ENCODE results near the gene MRE11. TPM values are rescaled to one million over a fixed set of nuclear protein-coding genes. Genes with fewer than 3 reads are reported as not detected.
A peak's percentile ranks its signal among the peaks of the same experiment; 100 is the strongest.

The MRE11 gene
- total RNA-seq, 1 donor from 2014 or later: 14.1 TPM

DNA sequence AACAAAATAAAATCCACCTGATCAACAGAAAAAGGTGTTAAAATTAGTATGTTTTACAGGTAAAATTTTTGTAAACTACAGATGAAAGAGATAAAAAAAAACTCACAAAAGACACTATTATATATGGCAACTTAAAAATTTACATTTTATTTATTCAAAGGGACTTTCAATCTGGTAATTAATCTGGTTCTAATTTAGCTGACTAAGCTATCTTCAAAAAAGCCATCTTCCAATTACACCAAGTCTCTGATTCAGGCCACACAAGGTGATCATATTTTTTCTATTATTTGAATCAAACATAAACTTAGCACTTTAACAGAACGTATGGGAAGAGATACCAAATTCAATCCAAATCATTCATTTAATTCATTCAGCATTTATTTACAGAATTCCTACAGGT lies 7.6 kb downstream of the MRE11 start:
- no peak overlapping the region for H3K4me2 ChIP-seq (ENCODE audit: low read length)
- no peak overlapping the region for H2AFZ ChIP-seq (ENCODE audit: low read depth, low read length)

DNA sequence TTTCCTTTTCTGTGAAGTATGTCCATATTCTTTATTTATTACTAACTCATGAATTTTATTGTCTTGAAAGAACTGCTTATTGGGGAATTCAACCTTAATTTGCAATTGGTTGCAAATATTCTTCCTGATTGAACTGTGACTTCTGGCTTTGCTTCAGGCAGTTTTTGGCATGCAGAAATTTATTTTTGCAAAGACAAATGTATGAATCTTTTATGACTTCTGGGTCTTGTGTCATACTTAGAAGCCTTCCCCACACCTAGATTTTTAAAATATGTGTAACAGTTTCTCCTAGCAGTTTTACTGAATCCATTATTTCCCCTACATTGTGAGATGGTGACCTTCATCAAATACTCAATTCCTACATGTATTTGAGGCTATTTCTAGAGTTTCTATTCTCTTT lies 12.3 kb downstream of the MRE11 start:
- TF ChIP-seq EZH2 (IDR thresholded peaks at IDR 0.05; ENCODE audit: insufficient read depth, low read length): no peak
- TF ChIP-seq, protein P1, sequence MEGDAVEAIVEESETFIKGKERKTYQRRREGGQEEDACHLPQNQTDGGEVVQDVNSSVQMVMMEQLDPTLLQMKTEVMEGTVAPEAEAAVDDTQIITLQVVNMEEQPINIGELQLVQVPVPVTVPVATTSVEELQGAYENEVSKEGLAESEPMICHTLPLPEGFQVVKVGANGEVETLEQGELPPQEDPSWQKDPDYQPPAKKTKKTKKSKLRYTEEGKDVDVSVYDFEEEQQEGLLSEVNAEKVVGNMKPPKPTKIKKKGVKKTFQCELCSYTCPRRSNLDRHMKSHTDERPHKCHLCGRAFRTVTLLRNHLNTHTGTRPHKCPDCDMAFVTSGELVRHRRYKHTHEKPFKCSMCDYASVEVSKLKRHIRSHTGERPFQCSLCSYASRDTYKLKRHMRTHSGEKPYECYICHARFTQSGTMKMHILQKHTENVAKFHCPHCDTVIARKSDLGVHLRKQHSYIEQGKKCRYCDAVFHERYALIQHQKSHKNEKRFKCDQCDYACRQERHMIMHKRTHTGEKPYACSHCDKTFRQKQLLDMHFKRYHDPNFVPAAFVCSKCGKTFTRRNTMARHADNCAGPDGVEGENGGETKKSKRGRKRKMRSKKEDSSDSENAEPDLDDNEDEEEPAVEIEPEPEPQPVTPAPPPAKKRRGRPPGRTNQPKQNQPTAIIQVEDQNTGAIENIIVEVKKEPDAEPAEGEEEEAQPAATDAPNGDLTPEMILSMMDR (IDR thresholded peaks at IDR 0.05; ENCODE audit: insufficient read depth, low read depth, low read length): no peak
- H3K9me3 ChIP-seq (ENCODE audit: insufficient read depth, low read depth, low read length): no peaks in the 10 kb centered on the region
- no peaks in the 10 kb centered on the region for H3K27me3 ChIP-seq (ENCODE audit: insufficient read depth, low read length)
- Mint-ChIP-seq H3K4me1 (ENCODE audit: low read depth, unreplicated experiment) (peaks cover 10% of the 10 kb centered on the region), H3K36me3 (ENCODE audit: low read depth, unreplicated experiment) (no peaks in the 10 kb centered on the region), H3K27me3 (ENCODE audit: low read depth, unreplicated experiment) (no peaks in the 10 kb centered on the region), H3K4me3 (ENCODE audit: unreplicated experiment) (no peak overlapping the region), H3K27ac (ENCODE audit: unreplicated experiment) (no peak overlapping the region), H3K9me3 (ENCODE audit: unreplicated experiment) (no peaks in the 10 kb centered on the region)
- FAIRE-seq: no peak
- no peaks in the 10 kb centered on the region for H3K36me3 ChIP-seq (ENCODE audit: insufficient read depth, low read length)
- no peaks in the 10 kb centered on the region for H3K79me2 ChIP-seq (ENCODE audit: insufficient read depth, low read length)
- no peak overlapping the region for H2AFZ ChIP-seq (ENCODE audit: low read depth, low read length)
- H3K4me3 ChIP-seq (ENCODE audit: insufficient read depth, low read depth, low read length): no peak overlapping the region
- no peak overlapping the region for H3K27ac ChIP-seq (ENCODE audit: low read depth, low read length)
- no peak for DNase-seq (ENCODE audit: low read depth)
- no peaks in the 10 kb centered on the region for H3K4me1 ChIP-seq (ENCODE audit: insufficient read depth, low read length)
- no peak overlapping the region for H3K4me2 ChIP-seq (ENCODE audit: low read length)
- H4K20me1 ChIP-seq (ENCODE audit: insufficient read depth, low read length): no peaks in the 10 kb centered on the region
- no peak overlapping the region for H3K9ac ChIP-seq (ENCODE audit: low read length)

More for the DNA sequence above, 7.6 kb downstream of the MRE11 start:
- FAIRE-seq (no peak), DNase-seq (ENCODE audit: low read depth) (no peak)
- Mint-ChIP-seq H3K4me3 (ENCODE audit: unreplicated experiment) (no peak overlapping the region), H3K9me3 (ENCODE audit: unreplicated experiment) (no peaks in the 10 kb centered on the region), H3K27me3 (ENCODE audit: low read depth, unreplicated experiment) (no peaks in the 10 kb centered on the region), H3K27ac (ENCODE audit: unreplicated experiment) (no peak overlapping the region), H3K36me3 (ENCODE audit: low read depth, unreplicated experiment) (peaks cover 2% of the 10 kb centered on the region), H3K4me1 (ENCODE audit: low read depth, unreplicated experiment) (peaks cover 4% of the 10 kb centered on the region)
- no peak overlapping the region for H3K27ac ChIP-seq (ENCODE audit: low read depth, low read length)
- H3K4me3 ChIP-seq (ENCODE audit: insufficient read depth, low read depth, low read length): no peak overlapping the region
- no peak overlapping the region for H3K9ac ChIP-seq (ENCODE audit: low read length)
- H3K79me2 ChIP-seq (ENCODE audit: insufficient read depth, low read length): no peaks in the 10 kb centered on the region
- no peak for TF ChIP-seq EZH2 (IDR thresholded peaks at IDR 0.05; ENCODE audit: insufficient read depth, low read length)
- TF ChIP-seq, protein P1 (IDR thresholded peaks at IDR 0.05; ENCODE audit: insufficient read depth, low read depth, low read length): no peak
- no peaks in the 10 kb centered on the region for H4K20me1 ChIP-seq (ENCODE audit: insufficient read depth, low read length)
- no peaks in the 10 kb centered on the region for H3K4me1 ChIP-seq (ENCODE audit: insufficient read depth, low read length)
- no peaks in the 10 kb centered on the region for H3K27me3 ChIP-seq (ENCODE audit: insufficient read depth, low read length)
- H3K36me3 ChIP-seq (ENCODE audit: insufficient read depth, low read length): peaks cover 9% of the 10 kb centered on the region
- no peaks in the 10 kb centered on the region for H3K9me3 ChIP-seq (ENCODE audit: insufficient read depth, low read depth, low read length)

DNA sequence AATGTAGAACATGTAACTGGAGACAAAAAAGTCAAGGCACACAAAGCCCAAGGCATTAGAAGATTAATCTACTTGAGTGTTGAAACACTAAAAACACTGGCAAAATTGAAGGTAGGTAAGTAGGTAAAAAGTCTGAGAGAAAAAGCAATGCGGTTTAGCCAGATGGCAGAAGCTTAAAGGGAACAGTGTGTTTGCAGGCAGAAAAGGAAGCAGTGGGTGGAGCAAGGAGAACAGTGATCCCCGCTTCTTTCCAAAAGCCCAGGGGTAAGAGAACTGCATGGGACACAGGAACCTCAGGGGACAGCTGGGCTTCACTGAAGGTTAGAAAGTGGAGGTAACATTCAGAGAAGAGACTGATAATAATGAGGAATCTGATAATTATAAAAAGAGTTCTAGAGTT lies 16.0 kb downstream of the MRE11 start:
- no peak overlapping the region for H2AFZ ChIP-seq (ENCODE audit: low read depth, low read length)
- no peak for DNase-seq (ENCODE audit: low read depth)
- no peaks in the 10 kb centered on the region for H3K9me3 Mint-ChIP-seq (ENCODE audit: unreplicated experiment)
- TF ChIP-seq EZH2 (IDR thresholded peaks at IDR 0.05; ENCODE audit: insufficient read depth, low read length): no peak
- TF ChIP-seq, protein P1 (IDR thresholded peaks at IDR 0.05; ENCODE audit: insufficient read depth, low read depth, low read length): no peak
- H3K27me3 Mint-ChIP-seq (ENCODE audit: low read depth, unreplicated experiment): no peaks in the 10 kb centered on the region
- H3K9ac ChIP-seq (ENCODE audit: low read length): no peak overlapping the region
- H3K27ac Mint-ChIP-seq (ENCODE audit: unreplicated experiment): peak overlapping the region; percentile 3
- H3K9me3 ChIP-seq (ENCODE audit: insufficient read depth, low read depth, low read length): no peaks in the 10 kb centered on the region
- no peak overlapping the region for H3K27ac ChIP-seq (ENCODE audit: low read depth, low read length)
- H4K20me1 ChIP-seq (ENCODE audit: insufficient read depth, low read length): no peaks in the 10 kb centered on the region
- FAIRE-seq: no peak
- no peak overlapping the region for H3K4me2 ChIP-seq (ENCODE audit: low read length)
- H3K27me3 ChIP-seq (ENCODE audit: insufficient read depth, low read length): no peaks in the 10 kb centered on the region
- H3K36me3 Mint-ChIP-seq (ENCODE audit: low read depth, unreplicated experiment): no peaks in the 10 kb centered on the region
- H3K4me1 ChIP-seq (ENCODE audit: insufficient read depth, low read length): no peaks in the 10 kb centered on the region
- H3K4me3 Mint-ChIP-seq (ENCODE audit: unreplicated experiment): no peak overlapping the region
- H3K79me2 ChIP-seq (ENCODE audit: insufficient read depth, low read length): no peaks in the 10 kb centered on the region
- no peak overlapping the region for H3K4me3 ChIP-seq (ENCODE audit: insufficient read depth, low read depth, low read length)
- peaks cover 18% of the 10 kb centered on the region for H3K4me1 Mint-ChIP-seq (ENCODE audit: low read depth, unreplicated experiment)
- H3K36me3 ChIP-seq (ENCODE audit: insufficient read depth, low read length): peaks cover 4% of the 10 kb centered on the region
